GM18907 (cell line): ENCODE measurements around the gene CD84.
"Not testable (repeated sequence)": the region's sequence is repeated elsewhere in the genome, so short reads cannot be mapped to it uniquely, and the experiment has no call there.

ENCODE experiments used
- ATAC-seq: cut with Tn5 transposase; IDR thresholded peaks from one replicate; pipeline ENCODE4 v1.9.1; 2021; ENCODE audit warnings: mild to moderate bottlenecking, moderate library complexity; ENCODE audit not compliant: unreplicated experiment

CD84 gene

GRCh38 chr1:160576390-160576789, 2.9 kb downstream of the CD84 start:
- ATAC-seq = no peak

- ATAC-seq = no peak
These were observed 4.1 kb downstream of the CD84 start for GRCh38 chr1:160575112-160575664.

- no peak for ATAC-seq
These were observed 8.5 kb downstream of the CD84 start for GRCh38 chr1:160570840-160571239.

DNA sequence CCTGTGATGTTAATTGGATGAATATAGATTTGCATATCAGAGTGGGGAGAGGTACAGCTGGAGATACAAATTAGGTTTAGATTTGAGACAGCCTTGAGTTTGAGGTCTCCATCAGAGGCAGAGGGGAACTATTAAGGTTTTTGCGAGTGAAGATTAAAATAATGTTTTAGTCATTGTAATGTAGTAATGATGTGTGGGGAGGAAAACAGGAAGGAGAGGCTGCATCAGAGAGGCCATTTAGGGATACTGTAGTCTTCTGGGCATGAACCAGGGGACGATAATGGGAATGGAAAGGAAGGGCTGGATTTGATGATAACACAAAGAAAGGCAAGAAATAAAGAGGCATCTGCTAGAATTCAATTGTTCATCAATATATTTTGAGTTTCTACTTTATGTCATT, 9.5 kb downstream of the CD84 start:
- no peak for ATAC-seq

DNA sequence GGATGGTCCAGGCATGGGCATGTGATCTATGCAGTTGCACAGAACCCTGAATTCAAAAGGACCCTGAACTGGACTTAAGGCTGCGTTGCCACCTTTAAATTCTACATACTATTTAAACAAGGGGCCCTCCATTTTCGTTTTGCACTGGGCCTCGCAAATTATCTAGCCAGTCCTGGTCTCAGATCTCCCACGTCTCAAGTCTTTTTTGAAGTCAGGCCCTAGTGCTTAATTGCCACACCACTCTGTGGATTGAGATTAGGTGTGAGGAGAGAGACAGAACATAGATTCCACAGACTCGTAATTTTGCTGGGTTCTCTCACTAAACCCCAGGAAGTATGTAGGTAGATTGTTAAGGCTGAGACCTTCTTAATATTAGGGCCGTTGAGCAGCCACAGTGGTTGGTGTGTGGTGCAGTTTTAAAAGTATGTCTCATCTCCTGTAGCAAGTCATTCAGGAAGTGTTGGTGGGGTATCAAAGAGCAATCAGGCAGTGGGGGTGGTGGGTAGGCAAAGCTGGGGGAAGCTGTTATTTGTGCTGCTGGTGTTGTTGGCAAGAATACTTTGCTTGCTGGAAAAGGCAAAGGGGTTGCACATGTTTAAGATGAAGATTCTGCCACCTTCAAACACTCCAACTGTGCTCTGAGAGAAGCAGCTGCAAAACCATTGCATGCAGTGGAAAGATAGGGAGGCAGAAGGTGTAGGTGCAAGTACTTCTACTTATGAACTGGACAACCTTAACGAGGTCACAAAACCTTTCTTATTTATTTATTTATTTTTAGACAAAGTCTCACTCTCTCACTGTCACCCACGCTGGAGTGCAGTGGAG, 11.2 kb downstream of the CD84 start:
- ATAC-seq = peak; percentile 59

DNA sequence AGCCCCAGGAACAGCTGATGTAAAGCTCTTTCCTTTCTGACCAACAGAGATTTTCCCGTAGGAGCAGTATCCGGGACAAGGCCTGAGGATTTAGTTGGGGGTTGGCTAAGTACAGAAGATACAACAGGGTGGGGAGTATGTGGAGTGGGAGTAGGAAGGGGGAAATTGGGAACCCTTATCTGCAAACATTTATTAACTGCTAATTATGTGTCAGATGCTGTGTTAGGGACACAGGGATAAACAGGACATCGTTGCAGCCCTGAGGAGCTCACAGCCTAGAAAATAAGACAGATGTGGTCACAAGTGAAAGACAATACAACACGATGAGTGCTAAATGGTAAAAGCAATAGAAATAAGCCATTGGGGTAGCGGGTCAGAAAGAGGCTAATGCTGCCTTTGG, 12.0 kb downstream of the CD84 start:
- ATAC-seq = no peak

DNA sequence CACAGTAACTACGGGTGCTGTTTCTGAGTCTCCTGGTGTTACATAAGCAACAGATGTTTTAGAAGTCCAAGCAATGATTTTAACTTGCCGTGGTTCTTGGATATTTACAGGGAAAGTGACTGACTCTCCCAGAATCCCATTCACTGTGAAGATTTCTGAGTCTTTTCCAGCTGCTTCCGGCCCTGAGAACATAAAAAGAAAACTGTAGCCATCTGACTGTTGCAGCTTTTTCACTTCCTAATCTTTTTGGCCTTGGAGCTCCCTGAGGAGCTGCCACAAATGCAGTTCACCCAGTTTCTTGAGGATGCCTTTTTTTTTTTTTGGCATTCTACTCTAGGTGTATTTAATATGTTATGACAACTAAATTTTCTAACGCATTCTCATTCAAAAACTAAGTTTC, 13.7 kb downstream of the CD84 start:
- no peak for ATAC-seq

DNA sequence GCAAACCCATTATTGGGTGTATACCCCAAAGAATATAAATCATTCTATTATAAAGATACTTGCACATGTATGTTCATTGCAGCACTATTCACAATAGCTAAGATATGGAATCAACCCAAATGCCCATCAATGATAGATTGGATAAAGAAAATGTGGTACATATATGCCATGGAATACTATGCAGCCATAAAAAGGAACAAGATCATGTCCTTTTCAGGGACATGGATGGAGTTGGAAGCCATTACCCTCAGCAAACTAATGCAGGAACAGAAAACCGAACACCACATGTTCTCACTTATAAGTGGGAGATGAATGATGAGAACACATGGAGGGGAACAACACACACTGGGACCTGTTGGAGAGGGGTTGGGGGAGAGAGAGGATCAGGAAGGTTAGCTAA, 16.1 kb downstream of the CD84 start:
- not testable (repeated sequence) for ATAC-seq

GRCh38 chr1:160562745-160563144, 16.6 kb downstream of the CD84 start:
- not testable (repeated sequence) for ATAC-seq

DNA sequence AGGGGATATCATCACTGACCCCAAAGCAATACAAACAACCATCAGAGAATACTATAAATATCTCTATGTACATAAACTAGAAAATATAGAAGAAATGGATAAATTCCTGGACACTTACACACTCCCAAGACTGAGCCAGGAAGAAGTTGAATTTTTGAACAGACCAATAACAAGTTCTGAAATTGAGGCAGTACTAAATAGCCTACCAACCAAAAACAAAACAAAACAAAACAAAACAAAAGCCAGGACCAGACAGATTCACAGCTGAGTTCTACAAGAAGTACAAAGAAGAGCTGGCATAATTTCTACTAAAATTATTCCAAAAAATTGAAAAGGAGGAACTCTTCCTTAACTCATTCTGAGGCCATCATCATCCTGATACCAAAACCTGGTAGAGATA, 18.5 kb downstream of the CD84 start:
- no peak for ATAC-seq

- no peak for ATAC-seq
These were observed 19.1 kb downstream of the CD84 start for GRCh38 chr1:160560045-160560705.

- ATAC-seq = not testable (repeated sequence)
These were observed 19.9 kb downstream of the CD84 start for GRCh38 chr1:160559437-160559836.

- no peak for ATAC-seq
These were observed 20.5 kb downstream of the CD84 start for GRCh38 chr1:160558660-160559380.

GRCh38 chr1:160553778-160554177, 25.5 kb downstream of the CD84 start:
- no peak for ATAC-seq

GRCh38 chr1:160552425-160552824, 26.9 kb downstream of the CD84 start:
- ATAC-seq = no peak

DNA sequence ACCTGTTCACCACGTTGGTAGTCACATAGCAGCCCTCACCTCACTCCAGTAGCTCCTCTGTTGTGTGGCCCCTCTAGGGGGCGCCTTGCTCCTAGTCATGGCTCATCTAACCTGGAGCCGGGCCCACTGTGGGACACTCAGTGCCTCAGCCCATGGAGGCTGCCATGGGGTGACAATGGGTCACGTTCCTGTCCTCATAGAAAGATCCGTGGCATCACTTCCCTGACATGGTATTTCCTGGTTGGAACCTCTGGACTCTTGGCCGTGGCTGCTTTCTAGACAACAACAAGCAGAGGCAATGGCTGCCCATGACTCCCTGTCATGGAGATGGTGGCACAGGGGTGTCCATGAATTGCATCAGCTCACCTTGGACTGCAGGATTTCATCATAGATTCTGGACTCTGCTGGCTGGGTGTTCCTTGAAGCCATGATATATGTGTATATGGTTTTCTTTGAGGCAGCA, 28.7 kb downstream of the CD84 start:
- ATAC-seq = no peak

DNA sequence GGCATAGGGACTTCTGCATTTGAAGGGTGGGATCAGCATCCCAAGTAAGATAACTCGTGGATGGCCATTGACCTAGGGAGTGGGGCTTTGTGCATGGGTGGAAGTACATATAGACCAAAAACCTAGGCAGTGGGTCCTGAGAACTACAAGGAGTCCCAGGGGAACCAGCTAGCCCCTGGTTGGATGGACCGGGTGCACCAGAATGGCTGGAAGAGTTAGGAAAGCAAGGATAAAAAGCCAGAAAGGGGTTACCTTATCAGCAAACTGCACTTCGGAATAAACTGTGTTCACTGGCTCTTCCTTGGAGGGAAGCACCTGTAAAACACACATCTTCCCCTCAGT, 29.7 kb downstream of the CD84 start:
- ATAC-seq = no peak

GRCh38 chr1:160548960-160549664, 30.2 kb downstream of the CD84 start:
- ATAC-seq = peak; percentile 46

GRCh38 chr1:160548183-160548582, 31.1 kb downstream of the CD84 start:
- peak; percentile 56 for ATAC-seq

- ATAC-seq = no peak
These were observed 31.9 kb downstream of the CD84 start for GRCh38 chr1:160547422-160547821.

- ATAC-seq = no peak
These were observed 32.4 kb downstream of the CD84 start for GRCh38 chr1:160546942-160547341.
